Activated B cell treated with CpG ODN at 0.5 μM for 24 hours (primary cell): ENCODE results near the gene TNNI3K. TPM values are rescaled to one million over a fixed set of nuclear protein-coding genes. Genes with fewer than 3 reads are reported as not detected.
A peak's percentile ranks its signal among the peaks of the same experiment; 100 is the strongest.

Experiments used
- ATAC-seq: fragments of 200-7000 bp; cut with Tn5 transposase; one replicate; pipeline ENCODE4 v1.10.0; 2021; ENCODE audit warnings: low read depth, mild to moderate bottlenecking, moderate library complexity
- CTCF ChIA-PET: fragments of 350-600 bp; sonication (Branson Sonifier 250); formaldehyde crosslinking; loops from one replicate; lab custom pipeline; 2021; ENCODE audit warnings: antibody characterized with exemption; lab: Charles Lee
- POLR2A ChIA-PET: fragments of 350-600 bp; sonication (Branson Sonifier 250); formaldehyde crosslinking; loops from one replicate; lab custom pipeline; 2021; ENCODE audit warnings: antibody characterized with exemption; lab: Charles Lee
- DNase-seq: peaks from one replicate; pipeline ENCODE4 v3.0.0; 2022
- H3K27ac Mint-ChIP-seq: one replicate; pipeline ENCODE4 v1.8.0; 2020; ENCODE audit warnings: mixed read lengths
- H3K27me3 Mint-ChIP-seq: one replicate; pipeline ENCODE4 v1.8.0; 2021; ENCODE audit warnings: mixed read lengths
- H3K36me3 Mint-ChIP-seq: one replicate; pipeline ENCODE4 v1.8.0; 2021; ENCODE audit warnings: low read depth, mixed read lengths
- H3K4me1 Mint-ChIP-seq: one replicate; pipeline ENCODE4 v1.8.0; 2021; ENCODE audit warnings: mixed read lengths
- H3K4me3 Mint-ChIP-seq: one replicate; pipeline ENCODE4 v1.8.0; 2020; ENCODE audit warnings: mild to moderate bottlenecking, mixed read lengths
- H3K9me3 Mint-ChIP-seq: one replicate; pipeline ENCODE4 v1.8.0; 2020; ENCODE audit warnings: mixed read lengths
- CTCF ChIP-seq: fragments of 200-600 bp; IDR thresholded peaks from one replicate; pipeline ENCODE4 v1.8.0; 2022; ENCODE audit warnings: antibody characterized with exemption, mild to moderate bottlenecking
- intact Hi-C: fragments of 100-400 bp; cut with micrococcal nuclease; formaldehyde crosslinking; loops from one replicate; pipeline ENCODE4 v1.15.1; 2024
- total RNA-seq: library from RNA; stranded (reverse); gene quantifications from 2 replicates; pipeline ENCODE4 v1.2.3, GENCODE V29; 2022

Gene TNNI3K
- total RNA-seq, 1 donor from 2014 or later = not detected

DNA sequence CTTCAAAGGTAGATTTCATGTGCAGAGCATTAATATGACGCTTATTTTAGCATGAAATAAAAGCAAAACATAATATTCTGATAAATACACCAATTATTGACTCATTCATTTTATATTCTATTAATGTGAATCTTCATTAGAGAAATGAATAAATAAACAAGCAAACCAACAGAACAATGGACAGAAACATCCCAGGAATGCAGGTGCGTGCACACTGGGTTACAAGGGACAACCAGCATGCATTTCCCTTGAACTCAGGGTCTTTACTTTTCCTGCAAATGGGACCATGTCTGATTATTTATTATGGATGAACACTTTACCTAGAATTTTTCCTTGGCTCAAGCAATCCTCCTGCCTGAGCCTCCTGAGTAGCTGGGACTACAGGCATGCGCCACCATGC, 263.7 kb downstream of the TNNI3K start:
- DNase-seq (no peak), ATAC-seq (no peak)
- H3K27me3 Mint-ChIP-seq = no peaks in the 10 kb centered on the region
- TF ChIP-seq CTCF = no peak
- no peak overlapping the region for H3K27ac Mint-ChIP-seq
- POLR2A ChIA-PET = no interaction called here
- CTCF ChIA-PET = no interaction called here
- no peak overlapping the region for H3K4me3 Mint-ChIP-seq
- no peaks in the 10 kb centered on the region for H3K4me1 Mint-ChIP-seq
- no peaks in the 10 kb centered on the region for H3K36me3 Mint-ChIP-seq
- intact Hi-C loops = no loop called here
- H3K9me3 Mint-ChIP-seq = no peaks in the 10 kb centered on the region

- intact Hi-C loops = no loop called here
- CTCF ChIA-PET = interaction anchor here (2.4 kb wide), 1 partner anchor 19 kb away, joined by 6 read pairs; no protein-coding TSS in a partner anchor
Observed at GRCh38 chr1:74502432-74502831, 267.2 kb downstream of the TNNI3K start.

GRCh38 chr1:74502858-74503257, 267.7 kb downstream of the TNNI3K start:
- ChIA-PET CTCF (interaction anchor here (1.4 to 2.4 kb wide), 2 partner anchors 10 to 20 kb away, joined by 5 to 6 read pairs; partner anchors contain the start of gene LRRC53), POLR2A (no interaction called here)
- no peak for TF ChIP-seq CTCF
- Mint-ChIP-seq H3K4me3 (no peak overlapping the region), H3K9me3 (no peaks in the 10 kb centered on the region), H3K27ac (no peak overlapping the region), H3K36me3 (no peaks in the 10 kb centered on the region), H3K4me1 (no peaks in the 10 kb centered on the region), H3K27me3 (no peaks in the 10 kb centered on the region)
- DNase-seq (no peak), ATAC-seq (no peak)
- intact Hi-C loops = no loop called here

More at GRCh38 chr1:74502432-74502831, 267.2 kb downstream of the TNNI3K start:
- POLR2A ChIA-PET = no interaction called here
- ATAC-seq (no peak), DNase-seq (no peak)
- Mint-ChIP-seq H3K4me1 (no peaks in the 10 kb centered on the region), H3K27ac (no peak overlapping the region), H3K27me3 (no peaks in the 10 kb centered on the region), H3K4me3 (no peak overlapping the region), H3K36me3 (no peaks in the 10 kb centered on the region), H3K9me3 (no peaks in the 10 kb centered on the region)
- no peak for TF ChIP-seq CTCF

DNA sequence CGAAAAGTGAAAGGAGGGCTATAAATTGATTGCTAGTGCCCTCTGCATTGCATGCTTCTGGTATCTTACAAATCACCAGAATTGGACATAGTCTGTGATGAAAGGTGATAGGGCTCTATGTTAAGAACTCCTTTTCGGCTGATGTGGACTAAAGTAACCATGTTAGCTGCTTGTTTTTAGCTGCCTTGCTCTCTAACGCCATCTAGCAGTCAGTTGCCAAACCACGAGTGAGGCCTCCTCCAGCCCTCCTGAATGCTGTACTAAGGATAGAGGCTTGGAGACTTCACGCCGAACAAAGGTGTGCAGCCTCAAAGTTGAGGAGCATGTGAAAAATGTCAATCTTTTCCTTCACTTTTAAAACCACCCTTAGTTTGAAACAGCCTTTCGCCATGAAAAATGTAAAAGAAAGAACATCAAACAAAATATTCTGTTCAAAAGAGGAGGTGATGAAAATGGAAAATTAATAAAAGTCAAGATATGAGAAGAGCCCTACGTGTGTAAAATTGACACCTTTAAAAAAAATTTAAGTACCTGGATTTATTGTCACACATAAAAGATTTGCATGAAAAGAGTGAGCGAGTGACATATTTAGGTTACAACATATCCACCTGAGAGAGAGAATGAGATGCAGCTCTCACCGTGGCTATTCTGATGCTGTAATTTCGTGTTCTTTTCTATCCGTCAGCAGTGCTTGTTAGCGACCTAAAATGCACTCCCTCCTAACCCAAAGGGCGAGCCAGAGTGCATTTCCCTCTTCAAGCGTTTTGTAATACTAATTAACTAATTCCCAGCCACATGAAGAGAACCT, 269.1 kb downstream of the TNNI3K start:
- Mint-ChIP-seq H3K36me3 (no peaks in the 10 kb centered on the region), H3K4me3 (no peak overlapping the region), H3K4me1 (no peaks in the 10 kb centered on the region), H3K27ac (no peak overlapping the region), H3K27me3 (no peaks in the 10 kb centered on the region), H3K9me3 (no peaks in the 10 kb centered on the region)
- TF ChIP-seq CTCF = no peak
- ATAC-seq (peak; percentile 37), DNase-seq (no peak)
- ChIA-PET POLR2A (no interaction called here), CTCF (interaction anchor here (1.4 to 2.4 kb wide), 3 partner anchors 8 to 185 kb away, joined by 5 to 6 read pairs (median 5); partner anchors contain the start of gene LRRC53)
- intact Hi-C loops = loop anchor here (1.0 kb wide), 1 partner anchor 186 kb away; no protein-coding TSS in a partner anchor

DNA sequence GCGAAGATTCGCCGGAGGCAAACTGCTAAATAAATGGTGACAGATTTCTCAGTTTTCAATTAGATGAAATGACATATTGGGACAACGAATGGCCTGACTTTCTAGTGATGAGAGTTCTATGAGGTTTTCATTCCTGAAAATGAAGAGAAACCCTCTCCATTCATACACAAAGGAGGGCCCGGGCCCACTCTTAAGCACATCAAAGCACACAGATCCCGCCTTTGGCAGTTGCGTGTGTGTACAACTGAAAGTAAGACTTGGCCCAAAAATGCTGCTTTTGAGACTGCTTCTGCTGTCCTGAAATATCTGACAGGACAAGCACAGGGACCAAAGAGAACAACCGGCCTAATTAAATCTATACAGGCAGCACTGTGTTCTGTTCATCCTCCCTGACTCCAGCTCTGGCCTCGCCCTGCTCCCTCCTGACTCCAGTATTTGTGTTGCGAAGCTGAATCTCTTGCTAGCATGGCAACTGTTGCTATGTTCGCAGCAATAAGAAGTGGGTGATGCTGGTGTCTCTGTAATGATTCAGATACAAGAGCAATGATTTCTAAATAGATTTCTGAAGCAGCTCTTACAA, 269.8 kb downstream of the TNNI3K start:
- H3K9me3 Mint-ChIP-seq = no peaks in the 10 kb centered on the region
- intact Hi-C loops = loop anchor here (1.0 kb wide), 1 partner anchor 185 kb away; no protein-coding TSS in a partner anchor
- H3K27me3 Mint-ChIP-seq = no peaks in the 10 kb centered on the region
- DNase-seq (no peak), ATAC-seq (no peak)
- no peak for TF ChIP-seq CTCF
- H3K27ac Mint-ChIP-seq = no peak overlapping the region
- POLR2A ChIA-PET = no interaction called here
- H3K4me1 Mint-ChIP-seq = no peaks in the 10 kb centered on the region
- no peak overlapping the region for H3K4me3 Mint-ChIP-seq
- H3K36me3 Mint-ChIP-seq = no peaks in the 10 kb centered on the region
- CTCF ChIA-PET = no interaction called here
